Measurements from ENCODE around the gene ITIH1.

ITIH1 gene

GRCh38 chr3:52742418-52743041 is 34.9 kb upstream of the ITIH1 start:
- peak; percentile 63 for DNase-seq (ENCODE audit: extremely low spot score)
- TF ChIP-seq, protein P1, sequence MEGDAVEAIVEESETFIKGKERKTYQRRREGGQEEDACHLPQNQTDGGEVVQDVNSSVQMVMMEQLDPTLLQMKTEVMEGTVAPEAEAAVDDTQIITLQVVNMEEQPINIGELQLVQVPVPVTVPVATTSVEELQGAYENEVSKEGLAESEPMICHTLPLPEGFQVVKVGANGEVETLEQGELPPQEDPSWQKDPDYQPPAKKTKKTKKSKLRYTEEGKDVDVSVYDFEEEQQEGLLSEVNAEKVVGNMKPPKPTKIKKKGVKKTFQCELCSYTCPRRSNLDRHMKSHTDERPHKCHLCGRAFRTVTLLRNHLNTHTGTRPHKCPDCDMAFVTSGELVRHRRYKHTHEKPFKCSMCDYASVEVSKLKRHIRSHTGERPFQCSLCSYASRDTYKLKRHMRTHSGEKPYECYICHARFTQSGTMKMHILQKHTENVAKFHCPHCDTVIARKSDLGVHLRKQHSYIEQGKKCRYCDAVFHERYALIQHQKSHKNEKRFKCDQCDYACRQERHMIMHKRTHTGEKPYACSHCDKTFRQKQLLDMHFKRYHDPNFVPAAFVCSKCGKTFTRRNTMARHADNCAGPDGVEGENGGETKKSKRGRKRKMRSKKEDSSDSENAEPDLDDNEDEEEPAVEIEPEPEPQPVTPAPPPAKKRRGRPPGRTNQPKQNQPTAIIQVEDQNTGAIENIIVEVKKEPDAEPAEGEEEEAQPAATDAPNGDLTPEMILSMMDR (IDR thresholded peaks at IDR 0.05; ENCODE audit: control extremely low read depth, extremely low read depth, low read depth, missing control alignments), result peak; percentile 60
- CTCF ChIA-PET, result interaction anchor here (0.8 to 2.3 kb wide), 16 partner anchors 20 to 362 kb away, joined by 3 to 10 read pairs (median 4); no protein-coding TSS in a partner anchor
- POLR2A ChIA-PET, result no interaction called here

- POLR2A ChIA-PET, result no interaction called here
- DNase-seq (ENCODE audit: extremely low spot score), result no peak
- CTCF ChIA-PET, result interaction anchor here (1.0 to 2.3 kb wide), 10 partner anchors 11 to 361 kb away, joined by 3 to 10 read pairs (median 3); no protein-coding TSS in a partner anchor
- TF ChIP-seq, protein P1 (IDR thresholded peaks at IDR 0.05; ENCODE audit: control extremely low read depth, extremely low read depth, low read depth, missing control alignments), result no peak
Observed at GRCh38 chr3:52743152-52743551, 34.2 kb upstream of the ITIH1 start.

GRCh38 chr3:52743721-52744120 is 33.7 kb upstream of the ITIH1 start:
- TF ChIP-seq, protein P1 (IDR thresholded peaks at IDR 0.05; ENCODE audit: control extremely low read depth, extremely low read depth, low read depth, missing control alignments), result no peak
- no peak for DNase-seq (ENCODE audit: extremely low spot score)
- ChIA-PET CTCF (interaction anchor here (0.9 to 2.3 kb wide), 11 partner anchors 10 to 361 kb away, joined by 3 to 10 read pairs (median 3); no protein-coding TSS in a partner anchor), POLR2A (no interaction called here)

DNA sequence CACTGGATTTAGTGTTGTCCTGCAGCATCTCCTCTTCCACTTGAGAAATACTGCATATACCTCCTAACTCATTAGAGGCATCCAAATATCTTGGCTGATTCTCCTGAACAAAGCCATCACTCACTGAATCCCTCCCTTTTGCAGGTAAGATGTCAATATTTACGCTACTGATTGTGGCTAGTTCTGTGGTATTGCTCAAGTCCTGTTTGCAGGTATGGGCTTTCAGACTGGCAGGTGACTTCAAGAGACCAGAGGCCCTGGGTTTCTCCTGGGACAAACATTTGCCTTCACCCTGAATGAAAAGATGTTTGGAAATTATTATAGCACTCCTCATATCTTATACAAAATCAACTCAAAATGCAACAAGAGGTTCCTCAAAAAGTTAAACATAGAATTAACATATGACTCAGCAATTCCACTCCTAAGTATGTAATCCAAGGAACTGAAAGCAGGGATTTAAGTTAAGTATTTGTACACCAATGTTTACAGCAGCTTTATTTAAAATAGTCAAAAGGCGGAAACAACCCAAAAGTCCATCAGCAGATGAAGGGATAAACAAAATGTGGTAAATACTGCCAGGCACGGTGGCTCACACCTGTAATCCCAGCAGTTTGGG is 25.2 kb upstream of the ITIH1 start:
- CTCF ChIA-PET, result interaction anchor here (1.3 to 1.4 kb wide), 2 partner anchors 10 to 351 kb away, joined by 3 read pairs; no protein-coding TSS in a partner anchor
- POLR2A ChIA-PET, result no interaction called here
- DNase-seq (ENCODE audit: extremely low spot score), result no peak
- TF ChIP-seq, protein P1 (IDR thresholded peaks at IDR 0.05; ENCODE audit: control extremely low read depth, extremely low read depth, low read depth, missing control alignments), result no peak

GRCh38 chr3:52754373-52754772 is 23.0 kb upstream of the ITIH1 start:
- TF ChIP-seq, protein P1 (IDR thresholded peaks at IDR 0.05; ENCODE audit: control extremely low read depth, extremely low read depth, low read depth, missing control alignments), result no peak
- CTCF ChIA-PET, result interaction anchor here (1.4 to 1.5 kb wide), 2 partner anchors 11 to 292 kb away, joined by 3 to 4 read pairs; no protein-coding TSS in a partner anchor
- POLR2A ChIA-PET, result no interaction called here
- DNase-seq (ENCODE audit: extremely low spot score), result no peak

DNA sequence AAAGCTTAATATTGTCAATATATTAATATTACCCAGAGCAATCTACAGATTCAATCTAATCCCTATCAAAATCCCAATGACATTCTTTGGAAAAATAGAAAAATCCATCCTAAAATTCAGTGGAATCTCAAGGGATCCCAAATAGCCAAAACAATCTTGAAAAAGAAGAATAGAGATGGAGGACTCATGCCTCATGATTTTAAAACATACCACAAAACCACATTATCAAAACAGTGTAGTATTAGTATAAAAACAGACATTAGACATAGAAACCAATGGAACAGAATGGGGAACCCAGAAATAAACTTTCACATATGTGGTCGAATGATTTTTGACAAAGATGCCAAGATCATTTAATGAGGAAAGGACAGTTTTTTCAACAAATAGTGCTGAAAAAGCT is 21.3 kb upstream of the ITIH1 start:
- CTCF ChIA-PET, result no interaction called here
- TF ChIP-seq, protein P1 (IDR thresholded peaks at IDR 0.05; ENCODE audit: control extremely low read depth, extremely low read depth, low read depth, missing control alignments), result no peak
- no peak for DNase-seq (ENCODE audit: extremely low spot score)
- POLR2A ChIA-PET, result no interaction called here
